Left ventricle myocardium superior (tissue), 1 donor: Measurements from ENCODE around the gene SLC35D2. TPM values are rescaled to one million over a fixed set of nuclear protein-coding genes. Genes with fewer than 3 reads are reported as not detected.
A peak's percentile ranks its signal among the peaks of the same experiment; 100 is the strongest.
"Not testable (repeated sequence)": the region's sequence is repeated elsewhere in the genome, so short reads cannot be mapped to it uniquely, and the experiment has no call there.

Source experiments
- ATAC-seq: fragments of 200-7000 bp; cut with Tn5 transposase; one replicate; pipeline ENCODE4 v1.9.1; 2020; ENCODE audit warnings: mild to moderate bottlenecking, moderate library complexity
- DNase-seq: peaks from one replicate; pipeline ENCODE4 v3.0.0-alpha.2; 2020
- intact Hi-C: fragments of 100-400 bp; cut with micrococcal nuclease; formaldehyde crosslinking; loops from one replicate; pipeline ENCODE4 v1.11.0; 2022
- total RNA-seq: library from RNA; stranded (reverse); fragmentation: NEBNext Ultra II Directional; extraction: Animal tissue kit (Norgen Biotek cat#: 25700); gene quantifications from one replicate; pipeline ENCODE4 v1.2.1, GENCODE V29; 2021
- donor health status: DM: no; HTN: yes; CAD: no; lungs with severe emphysema.

The SLC35D2 gene
- total RNA-seq, 1 donor from 2014 or later = 16.0 TPM

DNA sequence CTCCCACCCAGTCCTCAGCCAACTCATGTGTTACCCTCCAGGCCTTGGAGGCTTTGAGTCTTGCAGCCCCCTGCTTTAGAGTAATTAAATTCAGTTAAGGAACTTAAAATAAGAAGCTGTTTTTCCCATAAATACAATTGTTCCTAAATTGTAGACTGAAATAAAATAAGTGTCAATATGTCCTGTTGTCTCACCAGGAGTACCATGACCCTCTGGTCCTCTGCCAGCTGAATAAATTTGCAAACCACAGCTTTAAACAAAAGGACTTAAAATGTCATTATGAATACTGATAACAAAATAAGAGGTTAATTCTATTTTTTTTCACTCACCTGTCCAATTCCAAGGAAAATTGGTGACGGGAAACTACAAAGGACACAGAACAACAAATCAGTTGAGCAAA is 15.6 kb downstream of the SLC35D2 start:
- DNase-seq = no peak
- no peak for ATAC-seq
- intact Hi-C loops = no loop called here

DNA sequence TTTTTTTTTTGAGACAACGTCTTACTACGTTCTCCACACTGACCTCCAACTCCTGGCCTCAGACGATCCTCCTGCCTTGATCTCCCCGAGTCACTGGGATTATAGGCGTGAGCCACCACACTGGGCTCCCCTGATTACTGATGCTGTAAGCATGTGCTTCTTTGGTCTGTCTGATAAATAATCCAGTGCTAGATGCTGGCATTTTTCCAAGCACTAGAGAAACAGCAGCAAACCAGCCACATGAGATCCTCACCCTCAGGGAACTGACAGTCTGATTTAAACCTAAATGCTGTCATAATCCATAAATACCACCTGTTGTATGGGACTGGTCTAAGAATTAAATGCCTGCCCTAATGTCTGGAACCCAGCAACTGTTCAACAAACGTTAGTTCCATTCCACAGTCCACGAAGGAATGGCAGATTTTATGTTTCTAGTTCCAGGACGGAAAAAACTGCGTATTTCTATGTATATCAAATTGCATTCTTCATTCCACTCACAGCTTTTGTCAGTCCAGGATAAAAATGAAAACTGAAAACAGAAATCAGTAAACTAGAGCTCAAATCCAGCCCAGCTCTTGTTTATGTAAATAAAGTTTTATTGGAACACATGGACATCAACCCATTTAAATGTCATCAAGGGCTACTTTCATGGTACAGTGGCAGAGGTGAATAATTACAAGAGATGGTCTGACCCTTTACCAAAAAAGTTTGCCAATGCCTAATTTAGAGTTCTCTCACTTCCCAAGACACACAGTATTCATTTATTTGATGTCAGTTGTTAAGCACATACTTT is 20.1 kb downstream of the SLC35D2 start:
- intact Hi-C loops = no loop called here
- no peak for DNase-seq
- ATAC-seq = no peak

GRCh38 chr9:96362119-96362518 is 21.4 kb downstream of the SLC35D2 start:
- ATAC-seq, DNase-seq, intact Hi-C loops: not testable (repeated sequence)

GRCh38 chr9:96361668-96362067 is 21.8 kb downstream of the SLC35D2 start:
- DNase-seq = no peak
- intact Hi-C loops = no loop called here
- ATAC-seq = no peak

GRCh38 chr9:96360976-96361375 is 22.5 kb downstream of the SLC35D2 start:
- intact Hi-C loops = no loop called here

GRCh38 chr9:96360523-96360922 is 23.0 kb downstream of the SLC35D2 start:
- ATAC-seq, DNase-seq, intact Hi-C loops: not testable (repeated sequence)

More at GRCh38 chr9:96360976-96361375, 22.5 kb downstream of the SLC35D2 start:
- ATAC-seq (no peak), DNase-seq (no peak)

DNA sequence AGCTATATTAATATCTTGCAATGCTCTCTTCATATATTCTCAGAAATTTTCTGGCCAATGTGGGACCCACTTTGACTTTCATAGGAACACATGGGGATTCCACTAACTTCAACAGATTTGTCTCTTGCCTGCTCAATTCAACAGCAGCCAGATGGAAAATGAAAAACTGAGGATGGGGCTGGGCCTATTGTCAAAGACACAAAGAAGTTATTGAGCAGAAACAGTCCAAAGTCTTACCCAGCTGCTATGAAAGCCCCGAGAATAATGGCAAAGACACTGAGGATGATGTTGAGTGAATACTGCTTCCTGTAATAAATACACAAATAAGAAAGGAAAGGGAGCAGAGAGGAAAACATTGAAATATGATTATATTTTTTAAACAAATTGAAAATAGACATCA is 32.6 kb downstream of the SLC35D2 start:
- DNase-seq (no peak), ATAC-seq (no peak)
- intact Hi-C loops = no loop called here

GRCh38 chr9:96348261-96348660 is 35.2 kb downstream of the SLC35D2 start:
- DNase-seq (no peak), ATAC-seq (no peak)
- intact Hi-C loops = no loop called here

DNA sequence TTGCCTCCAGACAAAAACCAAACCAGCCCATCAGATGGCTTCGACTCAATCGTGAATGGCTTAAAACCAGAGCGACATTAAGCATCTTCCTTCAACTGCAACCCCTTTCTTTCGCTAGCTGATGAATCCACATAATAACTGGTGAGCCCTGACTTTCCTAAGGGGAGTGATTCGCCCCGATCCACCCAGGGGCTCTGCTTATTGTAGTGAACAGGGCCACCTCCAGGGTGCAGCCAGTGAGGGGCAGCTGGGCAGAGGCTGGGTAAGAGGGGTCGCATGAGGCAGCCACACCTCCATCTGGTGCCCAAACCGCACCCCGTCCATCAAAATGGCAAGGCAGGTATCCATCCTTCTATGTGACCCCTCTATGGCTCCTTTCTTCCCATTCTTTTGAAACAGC is 38.0 kb downstream of the SLC35D2 start:
- intact Hi-C loops = no loop called here
- DNase-seq = no peak
- peak; percentile 25 for ATAC-seq

DNA sequence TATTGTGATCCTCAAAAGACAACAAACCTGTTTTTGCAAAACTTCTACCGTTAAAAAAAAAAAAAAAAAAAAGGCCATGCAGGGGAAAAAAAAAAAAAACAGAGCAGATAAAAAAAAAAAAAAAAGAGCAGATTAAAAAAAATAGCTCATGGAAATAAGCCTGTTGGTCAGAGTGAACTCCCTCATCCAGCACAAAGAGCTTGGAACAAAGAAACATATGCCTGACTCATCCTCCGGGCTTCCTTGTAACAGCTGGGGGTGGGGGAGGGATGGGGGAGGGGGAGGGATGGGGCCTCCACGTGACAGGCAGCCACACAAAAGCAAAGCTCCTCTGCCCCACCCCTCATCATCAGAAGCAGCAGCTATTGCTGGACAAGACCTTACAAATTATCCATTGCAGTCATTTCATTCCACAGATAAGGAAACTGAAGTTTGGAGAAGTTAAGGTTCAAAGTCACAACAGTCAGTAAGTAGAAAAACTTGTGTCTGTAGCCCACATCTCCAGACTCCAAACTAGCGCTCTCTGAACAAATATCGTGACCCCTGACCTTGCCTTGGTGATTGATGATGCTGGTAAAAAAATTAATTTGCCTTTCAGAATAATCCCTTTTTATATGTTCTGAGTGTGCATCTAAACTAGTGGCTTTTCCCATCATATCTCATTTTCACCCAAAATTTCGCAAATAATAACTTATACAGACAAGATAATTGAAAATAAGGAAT is 38.9 kb downstream of the SLC35D2 start:
- peak; percentile 84 for ATAC-seq
- intact Hi-C loops = no loop called here
- peak; percentile 36 for DNase-seq

- no peak for ATAC-seq
These were observed 39.8 kb downstream of the SLC35D2 start for GRCh38 chr9:96343515-96344360.

GRCh38 chr9:96342571-96343245 is 40.8 kb downstream of the SLC35D2 start:
- ATAC-seq (no peak), DNase-seq (no peak)
- intact Hi-C loops = no loop called here

More at GRCh38 chr9:96343515-96344360, 39.8 kb downstream of the SLC35D2 start:
- no peak for DNase-seq
- intact Hi-C loops = no loop called here

GRCh38 chr9:96340707-96341106 is 42.8 kb downstream of the SLC35D2 start:
- ATAC-seq (no peak), DNase-seq (no peak)
- intact Hi-C loops = no loop called here

DNA sequence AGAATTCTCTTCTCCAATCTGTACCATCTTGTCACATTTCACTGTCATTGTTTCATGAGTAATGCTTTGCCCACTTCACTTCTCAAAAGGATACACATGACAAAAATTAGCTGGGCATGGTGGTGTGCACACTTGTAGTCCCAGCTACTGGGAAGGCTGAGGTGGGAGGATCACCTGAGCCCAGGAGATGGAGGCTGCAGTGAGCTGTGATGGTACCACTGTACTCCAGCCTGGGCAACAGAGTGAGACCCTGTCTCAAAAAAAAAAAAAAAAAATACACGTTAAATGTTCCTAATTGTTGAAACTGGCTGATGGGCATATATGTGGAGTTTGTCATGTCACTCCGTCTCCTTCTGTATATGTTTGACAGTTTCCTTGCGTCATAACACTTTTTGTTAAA is 45.2 kb downstream of the SLC35D2 start:
- no peak for ATAC-seq
- no peak for DNase-seq
- intact Hi-C loops = no loop called here

DNA sequence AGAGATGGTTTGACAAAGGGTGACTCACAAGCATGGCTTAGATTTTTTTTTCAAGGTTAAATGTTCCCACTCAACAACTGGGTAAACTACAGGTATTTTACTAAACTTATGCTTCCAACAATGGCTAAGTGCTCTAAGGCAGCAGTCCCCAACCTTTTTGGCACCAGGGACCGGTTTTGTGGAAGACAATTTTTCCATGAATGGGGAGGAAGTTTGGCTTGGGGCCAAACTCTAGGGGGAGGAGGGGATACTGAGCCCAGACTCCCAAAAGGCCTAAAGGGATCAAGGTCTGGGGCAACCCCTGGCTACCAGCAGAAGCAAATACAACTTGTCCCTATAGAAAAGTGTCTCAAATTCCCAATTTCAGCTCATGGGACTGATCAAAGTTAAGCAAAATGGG is 49.6 kb downstream of the SLC35D2 start:
- ATAC-seq (no peak), DNase-seq (no peak)
- intact Hi-C loops = no loop called here

DNA sequence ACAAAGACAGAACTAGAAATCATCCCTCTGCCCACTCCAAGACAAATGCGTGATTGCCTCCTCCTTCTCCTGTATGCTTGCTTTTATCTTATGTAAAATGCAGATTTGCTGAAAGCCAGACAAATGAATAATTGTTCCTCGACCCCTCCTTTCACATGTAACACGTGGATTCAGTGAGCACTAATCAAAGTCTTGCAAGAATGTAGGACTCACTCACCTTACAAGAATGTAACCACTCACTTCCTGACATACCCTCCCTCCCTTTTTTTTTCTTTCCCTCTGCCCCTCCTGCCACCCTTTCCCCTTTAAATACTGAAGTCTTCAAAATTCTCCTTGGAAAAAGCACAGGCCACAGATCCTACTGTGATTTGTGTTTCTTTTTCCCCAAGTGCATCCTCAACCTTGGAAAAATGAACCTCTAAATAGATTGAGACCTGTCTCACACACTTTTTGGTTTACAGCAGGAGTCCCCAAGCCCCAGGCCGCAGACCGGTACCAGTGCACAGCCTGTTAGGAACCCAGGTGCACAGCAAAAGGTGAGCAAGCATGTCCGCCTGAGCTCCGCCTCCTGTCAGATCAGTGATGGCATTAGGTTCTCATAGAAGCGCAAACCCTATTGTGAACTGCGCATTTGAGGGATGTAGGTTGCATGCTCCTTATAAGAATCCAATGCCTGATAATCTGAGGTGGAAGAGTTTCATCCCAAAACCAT is 52.1 kb downstream of the SLC35D2 start:
- DNase-seq (no peak), ATAC-seq (no peak)
- intact Hi-C loops = no loop called here

GRCh38 chr9:96327694-96328352 is 55.7 kb downstream of the SLC35D2 start:
- intact Hi-C loops = loop anchor here (5.0 kb wide), 2 partner anchors 119 to 339 kb away; no protein-coding TSS in a partner anchor
- DNase-seq = no peak
- peak; percentile 76 for ATAC-seq

GRCh38 chr9:96323169-96323568 is 60.3 kb downstream of the SLC35D2 start:
- intact Hi-C loops = no loop called here
- DNase-seq (no peak), ATAC-seq (no peak)
